Endometrial microvascular endothelial cells (primary cell): ENCODE measurements around the gene IGFBP3. TPM values are rescaled to one million over a fixed set of nuclear protein-coding genes. Genes with fewer than 3 reads are reported as not detected.
"Not testable (repeated sequence)": the region's sequence is repeated elsewhere in the genome, so short reads cannot be mapped to it uniquely, and the experiment has no call there.

Source experiments
- in situ Hi-C: cut with HindIII; loops from 2 replicates; pipeline ENCODE4 v1.10.0; 2017; ENCODE audit warnings: low sequenced_read_pairs, low pct_unique_long_range_greater_than_20kb; ENCODE audit errors: inconsistent ontology term
- total RNA-seq: library from RNA; depleted of rRNA; stranded (reverse); fragments of >200 nt; gene quantifications from one replicate; pipeline ENCODE4 v1.2.3, GENCODE V29; 2015; ENCODE audit errors: inconsistent ontology term

The IGFBP3 gene, protein sequence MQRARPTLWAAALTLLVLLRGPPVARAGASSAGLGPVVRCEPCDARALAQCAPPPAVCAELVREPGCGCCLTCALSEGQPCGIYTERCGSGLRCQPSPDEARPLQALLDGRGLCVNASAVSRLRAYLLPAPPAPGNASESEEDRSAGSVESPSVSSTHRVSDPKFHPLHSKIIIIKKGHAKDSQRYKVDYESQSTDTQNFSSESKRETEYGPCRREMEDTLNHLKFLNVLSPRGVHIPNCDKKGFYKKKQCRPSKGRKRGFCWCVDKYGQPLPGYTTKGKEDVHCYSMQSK
- 31.6 TPM for total RNA-seq

DNA sequence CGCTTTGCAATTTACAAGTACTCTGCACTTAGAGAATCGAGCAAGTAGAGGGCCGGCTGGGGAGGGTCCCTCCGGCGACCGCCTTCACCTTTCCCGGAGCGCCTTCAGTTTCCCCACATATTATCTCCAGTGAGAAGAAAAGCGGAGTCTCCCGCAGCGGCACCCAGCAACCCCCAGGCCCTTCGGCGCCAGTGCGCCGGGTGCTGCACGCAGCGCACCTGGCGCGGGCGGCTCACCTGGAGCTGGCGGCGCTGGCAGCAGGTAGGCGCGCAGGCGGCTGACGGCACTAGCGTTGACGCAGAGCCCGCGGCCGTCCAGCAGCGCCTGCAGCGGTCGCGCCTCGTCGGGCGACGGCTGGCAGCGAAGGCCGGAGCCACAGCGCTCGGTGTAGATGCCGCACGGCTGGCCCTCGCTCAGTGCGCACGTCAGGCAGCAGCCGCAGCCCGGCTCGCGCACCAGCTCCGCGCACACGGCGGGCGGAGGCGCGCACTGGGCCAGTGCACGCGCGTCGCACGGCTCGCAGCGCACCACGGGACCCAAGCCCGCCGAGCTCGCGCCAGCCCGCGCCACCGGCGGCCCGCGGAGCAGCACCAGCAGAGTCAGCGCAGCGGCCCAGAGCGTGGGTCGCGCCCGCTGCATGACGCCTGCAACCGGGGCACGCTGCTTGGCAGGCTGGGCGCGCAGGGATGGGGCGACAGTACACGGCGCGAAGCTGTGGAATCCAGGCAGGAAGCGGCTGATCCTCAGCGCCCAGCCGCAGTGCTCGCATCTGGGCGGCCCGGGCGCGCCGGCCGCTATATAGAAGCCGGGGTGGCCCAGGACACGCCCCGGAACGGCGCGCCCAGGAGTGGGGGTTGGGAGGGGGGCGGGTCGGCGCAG is at the start of gene IGFBP3:
IGFBP3 (minus strand) TSS at position 771 of the 879 bp plus-strand sequence; CDS start at position 639, 132 bp downstream.
- in situ Hi-C loops = loop anchor here (25.0 kb wide), 1 partner anchor 442 kb away; no protein-coding TSS in a partner anchor

DNA sequence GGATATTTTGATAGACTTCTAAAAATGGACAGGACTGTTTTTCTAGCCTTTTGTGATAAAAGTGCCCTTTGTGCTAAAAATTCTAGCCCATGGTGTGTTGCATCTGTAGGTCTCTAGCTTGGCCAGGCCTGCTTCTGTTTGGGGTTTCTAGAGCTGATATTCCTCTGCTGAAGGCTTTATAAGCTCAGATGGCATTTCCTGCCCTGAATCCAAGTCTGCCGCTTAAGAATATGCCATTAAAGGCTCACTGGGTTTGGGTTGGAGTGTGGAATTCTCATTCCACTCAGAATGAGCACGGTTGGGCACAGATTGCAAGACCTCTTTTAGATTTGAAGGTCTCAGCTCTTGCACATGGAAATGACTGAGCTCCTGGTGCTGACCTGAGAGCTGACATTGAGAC is 49.4 kb upstream of the IGFBP3 start:
- in situ Hi-C loops = no loop called here

DNA sequence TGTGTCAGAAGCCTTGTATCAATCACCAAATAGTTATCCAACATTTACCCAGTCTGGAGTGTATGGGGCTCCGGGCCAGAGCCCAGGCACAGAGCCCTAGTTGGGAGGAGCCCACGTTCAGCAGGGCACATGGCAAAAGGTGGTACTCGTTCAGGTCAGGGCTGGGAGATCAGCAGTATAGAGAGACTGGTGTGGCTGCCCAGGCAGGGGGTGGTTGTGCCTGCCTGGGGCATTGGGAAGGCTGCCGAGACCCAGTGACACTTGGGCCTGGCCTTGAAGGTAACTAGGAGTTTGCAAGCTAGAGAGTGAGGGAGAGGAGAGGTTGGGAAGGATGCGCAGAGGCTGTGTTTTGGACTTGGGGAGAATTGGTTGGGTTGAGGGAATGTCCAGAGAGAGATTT is 48.9 kb upstream of the IGFBP3 start:
- in situ Hi-C loops = no loop called here

DNA sequence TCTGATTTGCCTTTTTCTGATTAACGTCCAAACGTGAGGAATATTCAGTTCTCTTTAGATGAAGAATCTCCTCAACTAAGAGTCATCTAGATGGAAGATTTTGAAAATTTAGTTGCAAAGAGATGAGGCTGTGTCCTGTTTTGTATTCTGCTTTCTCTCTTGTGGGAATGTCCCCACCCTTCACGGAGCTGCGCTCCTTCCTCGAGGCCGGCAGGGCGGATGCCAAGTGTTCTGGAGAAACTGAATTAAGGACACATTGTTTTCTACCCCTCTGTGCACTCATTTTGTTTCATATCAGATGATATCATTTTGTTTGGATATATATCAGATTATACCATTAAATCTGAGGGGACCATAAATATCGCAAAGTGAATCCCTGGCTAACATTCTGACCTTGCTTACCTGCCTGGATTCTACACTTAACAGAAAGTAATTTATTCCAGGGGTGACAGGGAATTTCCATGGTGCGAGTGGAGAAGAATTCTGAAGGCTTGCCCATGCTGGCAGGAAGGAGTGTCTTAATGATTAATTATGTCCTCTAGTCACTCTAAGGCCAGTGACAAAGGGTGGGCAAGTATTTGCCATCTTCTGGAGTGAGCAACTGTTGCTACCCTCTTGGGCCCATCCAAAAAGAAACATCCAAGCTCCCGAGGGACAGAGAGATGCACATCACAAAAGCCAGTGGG is 47.9 kb upstream of the IGFBP3 start:
- in situ Hi-C loops = no loop called here

DNA sequence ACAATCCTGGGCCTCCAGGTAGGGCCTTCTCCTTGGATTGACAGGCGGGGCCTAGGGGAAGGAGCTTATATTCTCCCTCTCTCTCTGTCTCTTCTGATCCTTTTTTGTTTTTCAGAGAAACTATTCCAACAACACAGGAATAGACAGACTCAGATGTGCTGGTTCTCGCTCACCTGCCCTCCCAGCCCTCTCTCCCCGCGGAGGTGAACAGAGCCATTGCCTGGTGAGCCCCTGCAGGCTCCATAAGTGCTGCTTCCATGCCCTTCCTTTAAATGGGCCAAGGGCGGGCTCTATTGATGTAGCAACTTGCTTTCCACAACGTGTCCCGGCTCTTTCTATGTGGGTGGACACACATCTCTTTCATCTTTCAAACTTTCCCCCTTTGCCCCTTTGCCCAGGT is 47.2 kb upstream of the IGFBP3 start:
- in situ Hi-C loops = no loop called here

DNA sequence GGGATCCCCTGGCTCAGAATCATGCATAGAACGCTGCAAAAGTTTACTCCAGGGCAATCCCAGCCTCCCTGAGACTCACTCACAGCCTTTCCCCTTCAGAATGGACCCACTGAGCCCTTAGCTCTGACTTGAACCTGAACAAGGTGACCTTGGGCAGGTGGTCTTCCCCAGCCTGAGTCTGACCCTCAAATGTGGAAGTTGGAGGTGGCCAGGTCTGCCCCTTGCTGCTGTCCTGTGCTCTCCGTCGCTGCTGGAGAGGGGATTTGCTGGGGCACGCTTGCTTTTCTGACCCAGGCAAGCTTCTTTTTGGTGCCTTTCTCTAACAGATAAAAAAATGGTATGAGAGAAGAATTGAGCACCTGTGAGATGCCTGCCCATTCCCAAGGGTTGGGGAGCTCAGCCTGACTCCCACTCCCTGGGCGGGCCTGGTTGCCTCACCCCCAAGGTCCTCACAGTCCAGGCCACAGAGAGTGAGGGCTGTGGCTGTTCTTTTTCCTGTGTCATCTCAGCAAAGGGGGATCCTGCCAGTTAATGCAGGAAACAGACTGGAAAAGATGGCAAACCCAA is 46.6 kb upstream of the IGFBP3 start:
- in situ Hi-C loops = no loop called here

DNA sequence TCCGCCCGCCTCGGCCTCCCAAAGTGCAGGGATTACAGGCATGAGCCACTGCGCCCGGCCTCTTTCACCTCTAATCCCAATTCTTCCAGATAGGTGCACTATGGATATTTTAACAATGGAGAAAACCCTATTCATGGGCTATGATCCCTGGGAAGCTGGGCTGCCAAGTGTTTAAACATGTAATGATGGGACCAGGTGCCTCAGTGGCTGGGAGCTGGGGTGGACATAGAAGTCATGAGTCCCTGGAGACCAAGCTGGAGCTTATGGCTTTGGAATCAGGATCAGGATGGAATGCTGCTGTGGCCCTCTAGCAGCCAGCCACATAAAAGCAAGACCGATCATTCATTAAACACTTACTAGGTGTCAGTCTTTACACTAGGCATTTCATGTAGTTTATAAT is 41.8 kb upstream of the IGFBP3 start:
- in situ Hi-C loops = no loop called here

DNA sequence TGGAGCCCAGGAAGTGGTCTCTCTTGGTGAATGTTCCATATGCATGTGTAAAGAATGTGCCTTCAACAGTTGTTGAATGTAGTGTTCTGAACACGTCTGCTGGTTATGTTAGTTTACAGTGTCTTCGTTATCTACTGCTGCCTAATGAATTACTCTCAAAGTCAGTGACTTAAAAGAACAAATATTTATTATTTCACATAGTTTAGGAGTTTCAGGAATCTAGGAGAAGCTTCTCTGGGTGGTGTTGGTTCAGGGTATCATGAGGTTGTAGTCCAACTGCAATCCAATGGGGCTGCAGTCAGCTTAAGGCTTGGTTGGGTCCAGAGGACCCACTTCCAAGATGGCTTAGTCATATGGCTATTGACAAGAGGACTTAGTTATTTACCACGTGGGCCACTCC is 36.6 kb upstream of the IGFBP3 start:
- in situ Hi-C loops = no loop called here

DNA sequence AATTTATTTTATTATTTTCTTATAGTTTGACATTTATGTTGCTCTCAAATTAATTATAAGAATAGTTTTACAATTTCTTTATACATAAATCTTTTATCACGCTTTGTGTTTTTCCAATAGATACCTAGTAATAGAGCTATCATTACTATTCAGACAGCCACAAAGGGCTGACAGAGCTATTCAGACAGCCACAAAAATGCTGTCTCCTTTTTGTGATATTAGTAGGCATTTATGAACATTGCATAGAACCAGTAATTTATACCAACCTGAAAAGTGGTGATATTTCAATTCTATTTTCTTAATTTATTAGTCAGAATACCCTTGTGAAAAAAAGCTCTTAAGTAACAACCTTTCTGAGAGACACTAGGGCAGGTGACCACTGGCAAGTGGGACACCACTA is 34.2 kb upstream of the IGFBP3 start:
- in situ Hi-C loops = no loop called here

DNA sequence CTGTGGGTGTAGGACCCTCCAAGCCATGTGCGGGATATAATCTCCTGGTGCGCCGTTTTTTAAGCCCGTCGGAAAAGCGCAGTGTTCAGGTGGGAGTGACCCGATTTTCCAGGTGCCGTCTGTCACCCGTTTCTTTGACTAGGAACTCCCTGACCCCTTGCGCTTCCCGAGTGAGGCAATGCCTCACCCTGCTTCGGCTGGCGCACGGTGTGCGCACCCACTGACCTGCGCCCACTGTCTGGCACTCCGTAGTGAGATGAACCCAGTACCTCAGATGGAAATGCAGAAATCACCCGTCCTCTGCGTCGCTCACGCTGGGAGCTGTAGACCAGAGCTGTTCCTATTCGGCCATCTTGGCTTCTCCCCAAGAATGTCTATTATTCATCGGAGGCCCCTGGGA is 32.0 kb upstream of the IGFBP3 start:
- in situ Hi-C loops = not testable (repeated sequence)

DNA sequence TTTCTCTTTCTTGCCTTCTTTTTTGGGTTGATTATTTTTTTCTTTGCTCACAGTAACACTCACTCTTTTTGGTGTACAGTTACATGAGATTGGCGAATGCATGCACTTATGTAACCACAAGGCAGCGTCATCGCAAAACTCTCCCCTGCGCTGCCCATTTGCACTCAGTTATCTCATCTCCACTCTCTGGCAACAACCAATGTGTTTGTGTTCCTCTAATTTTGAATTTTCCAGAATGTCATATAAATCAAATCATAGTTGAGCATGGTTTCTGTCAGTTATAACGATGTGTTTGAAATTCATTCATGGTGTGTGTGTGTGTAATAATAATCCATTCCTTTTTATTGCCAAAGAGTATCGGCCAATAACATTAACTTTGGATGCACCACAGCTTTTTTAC is 23.0 kb upstream of the IGFBP3 start:
- in situ Hi-C loops = no loop called here

DNA sequence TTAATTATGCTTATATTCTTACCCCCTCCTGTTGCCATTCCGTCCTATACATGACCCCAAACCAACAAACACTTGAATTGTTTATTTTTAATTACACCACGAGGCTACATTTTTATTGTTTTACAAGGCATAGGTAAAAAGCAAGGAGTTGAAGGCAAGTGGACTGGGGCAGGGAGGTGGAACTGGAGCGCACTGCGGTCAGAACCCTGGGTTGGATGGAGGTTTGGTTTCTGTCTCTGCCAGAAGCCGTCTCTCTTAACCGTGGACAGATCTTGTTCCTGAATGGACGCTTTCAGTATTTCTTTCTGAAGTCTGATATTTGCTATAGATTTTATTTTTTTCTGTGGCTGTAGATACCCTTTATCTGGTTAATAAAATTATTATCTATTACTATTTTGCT is 19.9 kb upstream of the IGFBP3 start:
- in situ Hi-C loops = no loop called here

DNA sequence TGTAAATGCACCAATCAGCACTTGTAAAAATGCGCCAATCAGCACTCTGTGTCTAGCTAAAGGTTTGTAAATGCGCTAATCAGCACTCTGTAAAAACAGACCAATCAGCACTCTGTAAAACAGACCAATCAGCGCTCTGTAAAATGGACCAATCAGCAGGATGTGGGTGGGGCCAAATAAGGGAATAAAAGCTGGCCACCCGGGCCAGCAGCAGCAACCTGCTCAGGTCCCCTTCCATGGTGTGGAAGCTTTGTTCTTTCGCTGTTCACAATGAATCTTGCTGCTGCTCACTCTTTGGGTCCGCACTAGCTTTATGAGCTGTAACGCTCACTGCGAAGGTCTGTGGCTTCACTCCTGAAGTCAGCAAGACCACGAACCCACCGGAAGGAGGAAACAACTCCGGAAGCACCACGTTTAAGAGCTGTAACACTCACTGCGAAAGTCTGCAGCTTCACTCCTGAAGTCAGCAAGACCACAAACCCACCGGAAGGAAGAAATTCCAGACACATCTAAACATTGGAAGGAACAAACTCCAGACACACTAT is 19.2 kb upstream of the IGFBP3 start:
- in situ Hi-C loops = not testable (repeated sequence)

DNA sequence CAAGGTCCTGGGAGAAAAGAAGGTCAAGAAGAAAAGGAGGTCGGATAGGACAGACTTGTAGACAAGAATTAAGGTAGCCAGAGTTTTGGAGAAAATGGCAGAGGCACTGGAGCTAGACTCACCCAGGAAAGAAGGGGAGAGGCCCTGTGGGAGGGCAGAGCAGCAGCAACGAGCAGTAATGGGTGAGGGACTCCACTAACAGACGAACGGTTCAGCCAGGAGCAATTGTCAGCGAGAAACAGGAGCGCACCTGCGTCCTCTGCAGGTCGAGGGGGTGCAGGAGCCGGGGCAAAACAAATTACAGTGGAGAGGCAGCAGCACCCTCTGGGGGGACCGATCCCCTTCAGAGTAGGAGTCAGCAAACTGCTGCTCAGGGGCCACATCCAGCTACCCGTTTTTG is 18.5 kb upstream of the IGFBP3 start:
- in situ Hi-C loops = no loop called here

DNA sequence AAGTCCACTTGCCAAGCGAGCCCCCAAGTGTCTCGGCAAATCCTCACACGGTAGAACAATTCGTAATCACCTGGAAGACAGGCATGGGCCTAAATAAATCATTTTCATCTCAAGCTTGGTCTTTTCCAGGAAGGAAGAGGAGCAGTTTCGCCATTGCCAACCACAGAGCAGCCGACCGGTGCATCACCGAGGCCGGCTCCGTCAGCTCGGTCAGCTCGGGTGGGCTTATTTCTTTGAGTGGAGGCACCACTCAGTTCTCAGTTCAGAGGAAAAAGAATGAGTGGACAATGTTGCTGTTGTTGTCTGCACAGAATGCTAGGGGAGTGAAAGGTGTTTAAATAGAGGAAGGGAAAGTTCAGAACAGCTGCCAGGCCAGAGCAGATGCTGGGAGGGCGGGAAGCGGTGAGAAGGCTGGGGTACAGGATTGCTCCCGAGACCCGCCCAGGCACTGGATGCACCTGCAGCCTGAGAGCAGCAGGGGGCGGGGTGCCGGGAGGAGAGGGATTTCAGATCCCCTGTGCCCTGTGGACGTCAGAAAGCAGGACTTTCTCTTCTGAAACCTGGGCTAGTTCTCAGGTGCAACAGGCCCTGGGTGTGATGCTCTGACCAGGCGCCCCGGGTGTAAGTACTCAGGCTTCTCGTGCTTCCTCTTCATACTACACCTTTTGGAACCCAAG is 17.7 kb upstream of the IGFBP3 start:
- in situ Hi-C loops = no loop called here

DNA sequence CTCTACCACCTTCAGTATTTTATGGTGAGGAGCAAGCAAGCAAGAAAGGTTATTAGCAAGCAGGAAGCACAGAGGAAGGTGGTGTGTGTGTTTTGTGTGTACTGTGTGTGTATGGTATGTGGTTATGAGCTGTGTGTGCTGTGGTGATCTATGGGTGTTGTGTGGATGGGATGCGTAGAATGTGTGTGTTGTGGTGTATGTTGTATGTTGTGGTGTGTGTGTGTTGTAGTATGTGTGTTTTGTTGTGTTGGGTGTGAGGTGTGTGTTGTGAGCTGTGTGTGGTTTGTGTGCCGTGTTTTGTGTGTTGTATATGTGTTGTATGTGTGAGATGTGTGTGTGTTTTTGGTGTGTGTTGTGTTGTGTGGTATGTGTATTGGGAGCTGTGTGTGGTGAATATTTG is 16.8 kb upstream of the IGFBP3 start:
- in situ Hi-C loops = no loop called here

DNA sequence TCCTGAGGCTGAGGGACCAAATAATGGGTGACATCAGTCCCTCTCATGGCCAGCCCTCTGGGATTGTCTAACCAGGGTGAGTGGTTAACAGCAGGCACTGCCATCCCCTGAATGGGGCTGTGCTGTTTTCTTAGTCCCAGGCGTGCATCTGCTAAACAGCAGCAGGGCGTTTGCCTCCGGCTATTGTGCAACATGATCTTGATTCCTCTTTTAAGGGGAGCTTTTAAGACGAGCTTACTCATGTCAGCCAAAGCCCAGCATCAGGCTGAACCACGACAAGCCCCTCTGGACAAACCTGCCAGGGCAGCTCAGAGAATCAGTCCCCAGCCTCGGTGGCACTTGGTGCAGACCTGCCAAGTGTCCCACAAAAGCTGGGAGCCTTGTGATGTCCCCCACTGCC is 16.2 kb upstream of the IGFBP3 start:
- in situ Hi-C loops = no loop called here

DNA sequence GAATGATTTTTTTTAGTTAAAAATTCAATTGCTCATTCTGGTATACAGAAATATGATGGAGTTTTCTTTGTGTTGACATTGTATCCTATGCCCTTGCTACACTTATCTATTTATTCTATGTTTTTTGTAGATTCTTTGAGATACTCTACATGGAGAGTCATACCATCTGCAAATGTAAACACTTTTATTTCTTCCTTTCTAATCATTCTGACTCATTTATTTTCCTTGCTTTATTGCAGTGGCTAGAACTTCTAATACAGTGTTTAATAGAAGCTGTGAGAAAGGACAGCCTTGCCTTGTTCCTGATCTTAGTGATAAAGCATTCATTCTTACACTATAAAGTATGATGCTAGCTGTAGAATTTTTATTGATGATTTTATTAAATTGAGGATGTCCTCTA is 9.9 kb upstream of the IGFBP3 start:
- in situ Hi-C loops = no loop called here

DNA sequence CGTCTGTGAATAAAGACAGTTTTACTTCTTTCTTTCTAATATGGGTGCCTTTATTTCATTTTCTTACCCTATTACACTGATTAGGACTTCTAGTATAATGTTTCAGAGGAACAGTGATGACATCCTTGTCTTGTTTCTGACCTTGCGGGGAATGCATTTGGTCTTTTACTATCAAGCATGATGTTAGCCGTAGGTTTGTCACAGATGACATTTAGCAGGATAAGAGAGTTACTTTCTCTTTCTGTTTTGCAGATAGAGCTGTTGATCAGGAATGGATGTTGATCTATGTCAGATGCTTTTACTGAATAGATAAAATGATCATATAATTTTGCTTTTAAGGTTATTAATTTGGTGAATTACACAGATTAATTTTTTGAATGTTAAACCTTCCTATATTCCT is 6.6 kb upstream of the IGFBP3 start:
- in situ Hi-C loops = no loop called here
